ENCODE measurements around the gene PLXNA4. TPM values are rescaled to one million over a fixed set of nuclear protein-coding genes. Genes with fewer than 3 reads are reported as not detected.

PLXNA4 gene
- polyA plus RNA-seq, 1 experiment: 0.22 TPM

GRCh38 chr7:132228240-132228639 is 348.0 kb downstream of the PLXNA4 start:
- no peak for DNase-seq (ENCODE audit: low read depth)
- ChIA-PET POLR2A (no interaction called here), CTCF (no interaction called here)
- no peak overlapping the region for H3K4me3 ChIP-seq (ENCODE audit: low read depth, low read length)
- H3K27me3 ChIP-seq (ENCODE audit: control insufficient read depth, insufficient read depth, low read length): no peaks in the 10 kb centered on the region; the same call in 1 of the 2 replicates
- H3K36me3 ChIP-seq (ENCODE audit: control insufficient read depth, insufficient read depth, low read length): no peaks in the 10 kb centered on the region
- no peak for TF ChIP-seq CTCF (IDR thresholded peaks at IDR 0.05; ENCODE audit: insufficient read depth, low read depth, low read length)

GRCh38 chr7:132226957-132227290 is 349.3 kb downstream of the PLXNA4 start:
- POLR2A ChIA-PET: no interaction called here
- no peak for TF ChIP-seq CTCF (IDR thresholded peaks at IDR 0.05; ENCODE audit: insufficient read depth, low read depth, low read length)
- CTCF ChIA-PET: no interaction called here
- no peak overlapping the region for H3K4me3 ChIP-seq (ENCODE audit: low read depth, low read length)
- no peaks in the 10 kb centered on the region for H3K36me3 ChIP-seq (ENCODE audit: control insufficient read depth, insufficient read depth, low read length)
- no peaks in the 10 kb centered on the region for H3K27me3 ChIP-seq (ENCODE audit: control insufficient read depth, insufficient read depth, low read length)
- DNase-seq (ENCODE audit: low read depth): no peak

DNA sequence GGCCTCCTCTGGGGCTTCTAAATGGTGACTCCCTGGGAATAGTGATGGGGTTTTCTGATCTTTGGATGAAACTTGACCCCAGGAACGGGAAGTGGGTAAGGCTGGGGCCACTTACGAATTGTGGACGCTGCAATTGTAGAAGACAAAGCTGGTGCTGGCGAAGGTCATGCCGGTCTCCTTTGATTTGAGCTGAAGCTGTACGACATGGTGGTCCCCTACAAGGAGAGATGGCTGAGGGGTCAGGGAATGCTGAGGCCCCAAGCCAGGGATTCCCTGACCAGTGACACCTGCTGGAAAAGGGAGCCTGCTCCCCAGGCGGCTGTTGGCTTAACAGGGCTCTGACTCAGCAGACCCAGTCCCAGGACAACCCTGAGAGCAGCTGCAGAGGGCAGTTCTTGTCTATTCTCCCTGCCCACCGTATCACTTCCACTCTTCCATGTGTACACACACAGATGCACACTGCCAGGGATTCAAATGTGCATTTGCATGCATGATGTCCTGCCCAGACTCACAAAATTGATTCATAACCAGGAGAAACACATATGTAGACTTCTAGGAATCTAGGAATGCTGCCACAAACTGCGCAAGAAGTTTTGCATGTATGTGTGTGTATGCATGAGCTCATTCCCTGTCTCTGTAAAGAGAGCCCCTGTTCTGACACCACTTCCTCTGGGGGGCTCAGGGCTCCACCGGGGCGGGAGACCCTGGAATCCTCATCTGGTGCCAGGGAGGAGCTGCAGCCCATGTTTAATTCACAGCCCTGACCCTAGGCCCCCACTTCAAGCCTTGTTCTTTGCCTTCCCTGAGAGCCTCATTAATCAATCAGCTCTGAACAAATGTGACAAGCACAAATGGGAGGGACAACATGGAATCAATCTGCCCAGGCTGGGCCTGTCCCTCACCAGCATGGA is 350.0 kb downstream of the PLXNA4 start:
- POLR2A ChIA-PET: no interaction called here
- TF ChIP-seq CTCF (IDR thresholded peaks at IDR 0.05; ENCODE audit: insufficient read depth, low read depth, low read length): no peak
- CTCF ChIA-PET: no interaction called here
- no peak for DNase-seq (ENCODE audit: low read depth)
- Histone ChIP-seq H3K4me3 (ENCODE audit: low read depth, low read length) (no peak overlapping the region), H3K27me3 (ENCODE audit: control insufficient read depth, insufficient read depth, low read length) (no peaks in the 10 kb centered on the region), H3K36me3 (ENCODE audit: control insufficient read depth, insufficient read depth, low read length) (no peaks in the 10 kb centered on the region)

- H3K27me3 ChIP-seq (ENCODE audit: control insufficient read depth, insufficient read depth, low read length): no peaks in the 10 kb centered on the region
- H3K36me3 ChIP-seq (ENCODE audit: control insufficient read depth, insufficient read depth, low read length): no peaks in the 10 kb centered on the region
- CTCF ChIA-PET: interaction anchor here (0.6 to 0.7 kb wide), 2 partner anchors 17 to 256 kb away, joined by 3 to 4 read pairs; no protein-coding TSS in a partner anchor
- no peak for TF ChIP-seq CTCF (IDR thresholded peaks at IDR 0.05; ENCODE audit: insufficient read depth, low read depth, low read length)
- no peak for DNase-seq (ENCODE audit: low read depth)
- POLR2A ChIA-PET: no interaction called here
- H3K4me3 ChIP-seq (ENCODE audit: low read depth, low read length): no peak overlapping the region
Measured at GRCh38 chr7:132225216-132226030, 350.8 kb downstream of the PLXNA4 start.

- CTCF ChIA-PET: no interaction called here
- no peaks in the 10 kb centered on the region for H3K27me3 ChIP-seq (ENCODE audit: control insufficient read depth, insufficient read depth, low read length)
- no peak overlapping the region for H3K4me3 ChIP-seq (ENCODE audit: low read depth, low read length)
- POLR2A ChIA-PET: interaction anchor here (0.6 kb wide), 1 partner anchor 440 kb away, joined by 3 read pairs; no protein-coding TSS in a partner anchor
- DNase-seq (ENCODE audit: low read depth): no peak
- H3K36me3 ChIP-seq (ENCODE audit: control insufficient read depth, insufficient read depth, low read length): no peaks in the 10 kb centered on the region
- no peak for TF ChIP-seq CTCF (IDR thresholded peaks at IDR 0.05; ENCODE audit: insufficient read depth, low read depth, low read length)
Measured at GRCh38 chr7:132221356-132221755, 354.9 kb downstream of the PLXNA4 start.
